ENCODE results near the gene ZSCAN5C.

GRCh38 chr19:56245121-56245740 lies 43.2 kb downstream of the ZSCAN5C start:
- TF ChIP-seq, protein P1, sequence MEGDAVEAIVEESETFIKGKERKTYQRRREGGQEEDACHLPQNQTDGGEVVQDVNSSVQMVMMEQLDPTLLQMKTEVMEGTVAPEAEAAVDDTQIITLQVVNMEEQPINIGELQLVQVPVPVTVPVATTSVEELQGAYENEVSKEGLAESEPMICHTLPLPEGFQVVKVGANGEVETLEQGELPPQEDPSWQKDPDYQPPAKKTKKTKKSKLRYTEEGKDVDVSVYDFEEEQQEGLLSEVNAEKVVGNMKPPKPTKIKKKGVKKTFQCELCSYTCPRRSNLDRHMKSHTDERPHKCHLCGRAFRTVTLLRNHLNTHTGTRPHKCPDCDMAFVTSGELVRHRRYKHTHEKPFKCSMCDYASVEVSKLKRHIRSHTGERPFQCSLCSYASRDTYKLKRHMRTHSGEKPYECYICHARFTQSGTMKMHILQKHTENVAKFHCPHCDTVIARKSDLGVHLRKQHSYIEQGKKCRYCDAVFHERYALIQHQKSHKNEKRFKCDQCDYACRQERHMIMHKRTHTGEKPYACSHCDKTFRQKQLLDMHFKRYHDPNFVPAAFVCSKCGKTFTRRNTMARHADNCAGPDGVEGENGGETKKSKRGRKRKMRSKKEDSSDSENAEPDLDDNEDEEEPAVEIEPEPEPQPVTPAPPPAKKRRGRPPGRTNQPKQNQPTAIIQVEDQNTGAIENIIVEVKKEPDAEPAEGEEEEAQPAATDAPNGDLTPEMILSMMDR (IDR thresholded peaks at IDR 0.05), result no peak
- no peak for TF ChIP-seq POLR2A (IDR thresholded peaks at IDR 0.05)
